BJ (cell line): ENCODE measurements around the gene LRRC1. TPM values are rescaled to one million over a fixed set of nuclear protein-coding genes. Genes with fewer than 3 reads are reported as not detected.
"Not testable (repeated sequence)": the region's sequence is repeated elsewhere in the genome, so short reads cannot be mapped to it uniquely, and the experiment has no call there.

Experiments used
- CTCF ChIA-PET: fragments of 350-600 bp; formaldehyde crosslinking; extraction: SDS; loops from one replicate; lab custom pipeline; 2021; ENCODE audit warnings: antibody characterized with exemption, inconsistent platforms; lab: Yijun Ruan, JAX
- POLR2A ChIA-PET: fragments of 300-600 bp; sonication (Branson Sonifier 250); formaldehyde crosslinking; extraction: SDS; loops from one replicate; lab custom pipeline; 2021; ENCODE audit warnings: antibody characterized with exemption; lab: Charles Lee
- DNase-seq: peaks from one replicate; pipeline ENCODE4 v3.0.0-alpha.2; 2011; ENCODE audit warnings: low read depth
- H3K27me3 ChIP-seq: 2 replicates; pipeline ENCODE4 v1.6.0; 2011; ENCODE audit warnings: low read length; ENCODE audit not compliant: control insufficient read depth, insufficient read depth
- H3K36me3 ChIP-seq: 2 replicates; pipeline ENCODE4 v1.5.1; 2011; ENCODE audit warnings: low read length; ENCODE audit not compliant: control insufficient read depth, insufficient read depth
- H3K4me3 ChIP-seq: 2 replicates; pipeline ENCODE4 v1.5.1; 2011; ENCODE audit warnings: low read depth, mild to moderate bottlenecking, control low read depth, low read length
- CTCF ChIP-seq: IDR thresholded peaks from 2 replicates; pipeline ENCODE4 v1.5.1; 2011; ENCODE audit warnings: low read depth, mild to moderate bottlenecking, control low read depth, inconsistent platforms, low read length, moderate library complexity; ENCODE audit not compliant: insufficient read depth
- polyA plus RNA-seq: library from polyadenylated mRNA; depleted of rRNA; stranded (reverse); fragments of >200 nt; gene quantifications from 2 replicates; pipeline ENCODE4 v1.2.3, GENCODE V29; 2011

Gene LRRC1
- polyA plus RNA-seq, 1 experiment: 4.3 TPM

GRCh38 chr6:53805725-53806124, 10.9 kb downstream of the LRRC1 start:
- no peak for DNase-seq
- ChIA-PET CTCF (interaction anchor here (2.9 kb wide), 1 partner anchor 9 kb away, joined by 8 read pairs; no protein-coding TSS in a partner anchor), POLR2A (no interaction called here)
- Histone ChIP-seq H3K36me3 (no peaks in the 10 kb centered on the region), H3K4me3 (no peak overlapping the region), H3K27me3 (no peaks in the 10 kb centered on the region)
- TF ChIP-seq CTCF: no peak

DNA sequence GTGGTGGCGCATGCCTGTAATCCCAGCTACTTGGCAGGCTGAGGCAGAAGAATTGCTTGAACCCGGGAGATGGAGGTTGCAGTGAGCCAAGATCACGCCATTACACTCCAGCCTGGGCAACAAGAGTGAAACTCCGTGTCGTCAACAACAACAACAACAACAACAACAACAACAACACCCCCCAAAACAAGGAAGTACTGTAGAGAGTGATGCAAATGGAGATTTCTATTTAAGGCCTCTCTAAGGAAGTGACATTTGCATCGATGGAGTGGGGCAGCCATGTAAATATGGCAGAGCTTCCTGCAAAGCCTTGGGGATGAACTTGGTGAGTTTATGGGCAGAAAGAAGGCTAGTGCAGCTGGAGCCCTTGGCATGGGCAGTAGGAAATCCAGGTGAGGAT, 12.8 kb downstream of the LRRC1 start:
- H3K27me3 ChIP-seq, DNase-seq, H3K36me3 ChIP-seq, POLR2A ChIA-PET, H3K4me3 ChIP-seq: not testable (repeated sequence)
- CTCF ChIA-PET: interaction anchor here (0.9 to 2.9 kb wide), 2 partner anchors 8 to 60 kb away, joined by 3 to 8 read pairs; no protein-coding TSS in a partner anchor

GRCh38 chr6:53808302-53808881, 13.6 kb downstream of the LRRC1 start:
- TF ChIP-seq CTCF: no peak
- no peak for DNase-seq
- CTCF ChIA-PET: no interaction called here
- Histone ChIP-seq H3K27me3 (no peaks in the 10 kb centered on the region), H3K4me3 (no peak overlapping the region), H3K36me3 (no peaks in the 10 kb centered on the region)
- POLR2A ChIA-PET: no interaction called here

- H3K4me3 ChIP-seq: no peak overlapping the region
- POLR2A ChIA-PET: no interaction called here
- no peaks in the 10 kb centered on the region for H3K27me3 ChIP-seq
- no peak for TF ChIP-seq CTCF
- no peak for DNase-seq
- CTCF ChIA-PET: no interaction called here
- H3K36me3 ChIP-seq: no peaks in the 10 kb centered on the region
Observed at GRCh38 chr6:53809691-53810090, 14.9 kb downstream of the LRRC1 start.

DNA sequence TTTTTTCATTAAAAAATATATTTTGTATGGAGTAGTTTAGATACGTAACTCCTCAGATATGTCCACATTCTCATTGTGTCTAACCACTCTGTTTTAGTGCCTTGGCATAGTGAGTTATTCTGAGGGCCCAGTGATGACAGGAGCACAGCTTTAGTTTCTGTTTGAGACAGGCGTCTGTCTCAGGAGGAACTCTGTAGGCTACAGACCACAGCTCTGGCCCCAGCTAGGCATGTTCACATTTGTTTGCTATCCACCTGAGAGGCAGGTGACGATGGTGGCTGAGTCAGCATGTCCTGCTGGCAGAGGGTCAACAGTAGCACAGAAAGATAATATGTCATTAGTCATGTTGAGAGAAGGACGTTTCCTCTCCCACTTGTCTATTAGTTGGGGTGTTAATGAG, 16.3 kb downstream of the LRRC1 start:
- DNase-seq: no peak
- POLR2A ChIA-PET: no interaction called here
- Histone ChIP-seq H3K4me3 (no peak overlapping the region), H3K27me3 (no peaks in the 10 kb centered on the region), H3K36me3 (no peaks in the 10 kb centered on the region)
- CTCF ChIA-PET: interaction anchor here (0.9 to 1.0 kb wide), 2 partner anchors 17 to 106 kb away, joined by 3 read pairs; partner anchors contain the start of gene LRRC1
- TF ChIP-seq CTCF: no peak

GRCh38 chr6:53811746-53812145, 16.9 kb downstream of the LRRC1 start:
- no peak for TF ChIP-seq CTCF
- H3K36me3 ChIP-seq: no peaks in the 10 kb centered on the region
- H3K27me3 ChIP-seq: no peaks in the 10 kb centered on the region
- H3K4me3 ChIP-seq: no peak overlapping the region
- ChIA-PET CTCF (interaction anchor here (0.9 to 1.0 kb wide), 2 partner anchors 17 to 105 kb away, joined by 3 read pairs; partner anchors contain the start of gene LRRC1), POLR2A (no interaction called here)
- DNase-seq: no peak
